CD4-positive, alpha-beta memory T cell (primary cell): Measurements from ENCODE around the gene NCF4. TPM values are rescaled to one million over a fixed set of nuclear protein-coding genes. Genes with fewer than 3 reads are reported as not detected.

Experiments used
- CTCF ChIA-PET: fragments of 350-600 bp; sonication (Branson Sonifier 250); formaldehyde crosslinking; loops from one replicate; lab custom pipeline; 2021; ENCODE audit warnings: inconsistent platforms; ENCODE audit not compliant: partially characterized antibody; lab: Charles Lee
- POLR2A ChIA-PET: fragments of 350-600 bp; sonication (Branson Sonifier 250); formaldehyde crosslinking; loops from one replicate; lab custom pipeline; 2021; ENCODE audit not compliant: partially characterized antibody; lab: Charles Lee
- DNase-seq, 5 donors: peaks; one replicate each; pipeline versions ENCODE4 v3.0.0 to v3.0.0-alpha.2; 2020 to 2022; ENCODE audit warnings: mixed read lengths in 1 of 5
- H3K27ac ChIP-seq: one replicate; pipeline ENCODE4 v1.7.0; 2013; ENCODE audit warnings: low read depth, low read length
- H3K27me3 ChIP-seq: 2 replicates; pipeline ENCODE4 v1.7.0; 2013; ENCODE audit warnings: mild to moderate bottlenecking, low read length, moderate library complexity; ENCODE audit not compliant: insufficient read depth
- H3K36me3 ChIP-seq: 2 replicates; pipeline ENCODE4 v1.7.0; 2013; ENCODE audit warnings: mild to moderate bottlenecking, low read length, moderate library complexity; ENCODE audit not compliant: insufficient read depth
- H3K4me1 ChIP-seq: 2 replicates; pipeline ENCODE4 v1.7.0; 2013; ENCODE audit warnings: mild to moderate bottlenecking, low read length, moderate library complexity; ENCODE audit not compliant: insufficient read depth
- H3K4me3 ChIP-seq, 2 donors: one replicate each; pipeline ENCODE4 v1.7.0; 2013; ENCODE audit warnings: low read length in 2 of 2, mild to moderate bottlenecking in 1 of 2
- H3K9me3 ChIP-seq, 2 donors: one replicate each; pipeline ENCODE4 v1.7.0; 2013; ENCODE audit warnings: low read length in 2 of 2, control low read depth in 1 of 2; ENCODE audit not compliant: control insufficient read depth in 1 of 2
- H3K27ac Mint-ChIP-seq, 7 donors: one replicate each; pipeline ENCODE4 v1.8.0; 2020 to 2021; ENCODE audit warnings: mixed read lengths in 7 of 7, mild to moderate bottlenecking in 6 of 7, inconsistent platforms in 3 of 7, moderate library complexity in 3 of 7
- H3K27me3 Mint-ChIP-seq, 2 donors: one replicate each; pipeline ENCODE4 v1.8.0; 2020 to 2021; ENCODE audit warnings: mixed read lengths in 2 of 2
- H3K36me3 Mint-ChIP-seq, 2 donors: one replicate each; pipeline ENCODE4 v1.8.0; 2020 to 2021; ENCODE audit warnings: mixed read lengths in 2 of 2, inconsistent platforms in 1 of 2, mild to moderate bottlenecking in 1 of 2
- H3K4me1 Mint-ChIP-seq, 4 donors: one replicate each; pipeline ENCODE4 v1.8.0; 2020 to 2021; ENCODE audit warnings: mixed read lengths in 4 of 4, mild to moderate bottlenecking in 1 of 4
- H3K4me3 Mint-ChIP-seq, 8 donors: one replicate each; pipeline ENCODE4 v1.8.0; 2020 to 2021; ENCODE audit warnings: mixed read lengths in 8 of 8, mild to moderate bottlenecking in 7 of 8, moderate library complexity in 6 of 8, inconsistent platforms in 3 of 8
- H3K9me3 Mint-ChIP-seq, 8 donors: one replicate each; pipeline ENCODE4 v1.8.0; 2020 to 2021; ENCODE audit warnings: mixed read lengths in 8 of 8, mild to moderate bottlenecking in 5 of 8, inconsistent platforms in 3 of 8, moderate library complexity in 1 of 8
- intact Hi-C: fragments of 100-400 bp; cut with micrococcal nuclease; formaldehyde crosslinking; loops from one replicate; pipeline ENCODE4 v1.15.1; 2023
- polyA plus RNA-seq, 2 donors: library from polyadenylated mRNA; unstranded; fragments of 300-500 nt; fragmentation: Illumina TruSeq; gene quantifications; one replicate each; pipeline ENCODE4 v1.2.3, GENCODE V29; 2021
- total RNA-seq, 2 experiments: library from RNA; stranded (reverse); gene quantifications; one replicate each; pipeline ENCODE4 v1.2.3, GENCODE V29; 2021

The NCF4 gene
- total and polyA plus RNA-seq, 4 experiments from 2014 or later: 16.6 to 28.0 (median 22.1) TPM

GRCh38 chr22:36899498-36899897, 38.7 kb downstream of the NCF4 start:
- Histone ChIP-seq H3K27ac (no peak overlapping the region), H3K4me1 (no peaks in the 10 kb centered on the region), H3K27me3 (no peaks in the 10 kb centered on the region), H3K9me3 (peaks cover 0 to 3% of the 10 kb centered on the region in 2 donors), H3K4me3 (no peak overlapping the region), H3K36me3 (no peaks in the 10 kb centered on the region)
- Mint-ChIP-seq H3K36me3 (peaks cover 0 to 7% of the 10 kb centered on the region in 2 donors), H3K27me3 (peaks cover 14 to 24% of the 10 kb centered on the region in 2 donors), H3K4me3 (no peak overlapping the region), H3K4me1 (peaks cover 0 to 8% (median 5%) of the 10 kb centered on the region in 4 donors), H3K27ac (no peak overlapping the region), H3K9me3 (peaks cover 3 to 22% (median 14%) of the 10 kb centered on the region in 8 donors)
- intact Hi-C loops: no loop called here
- no peak for DNase-seq
- ChIA-PET CTCF (interaction anchor here (1.2 kb wide), 1 partner anchor 43 kb away, joined by 3 read pairs; no protein-coding TSS in a partner anchor), POLR2A (interaction anchor here (0.6 kb wide), 1 partner anchor 13 kb away, joined by 3 read pairs; no protein-coding TSS in a partner anchor)

- Mint-ChIP-seq H3K36me3 (peaks cover 0 to 2% of the 10 kb centered on the region in 2 donors), H3K4me3 (no peak overlapping the region), H3K27me3 (peaks cover 14 to 28% of the 10 kb centered on the region in 2 donors), H3K9me3 (peaks cover 3 to 21% (median 9%) of the 10 kb centered on the region in 8 donors), H3K4me1 (peaks cover 0 to 8% (median 5%) of the 10 kb centered on the region in 4 donors), H3K27ac (peak overlapping the region in 1 of 7 donors; percentile 48)
- ChIA-PET POLR2A (interaction anchor here (0.6 kb wide), 1 partner anchor 14 kb away, joined by 3 read pairs; no protein-coding TSS in a partner anchor), CTCF (no interaction called here)
- Histone ChIP-seq H3K27ac (no peak overlapping the region), H3K4me3 (no peak overlapping the region), H3K27me3 (no peaks in the 10 kb centered on the region), H3K4me1 (no peaks in the 10 kb centered on the region), H3K36me3 (no peaks in the 10 kb centered on the region), H3K9me3 (peaks cover 0 to 3% of the 10 kb centered on the region in 2 donors)
- no peak for DNase-seq
- intact Hi-C loops: no loop called here
These were observed 39.4 kb downstream of the NCF4 start for GRCh38 chr22:36900225-36900624.

- peaks cover 0 to under 1% of the 10 kb centered on the region in 2 donors for H3K9me3 ChIP-seq
- H3K27ac Mint-ChIP-seq: peak overlapping the region in 4 of 7 donors; percentile 19 to 90 (median 52)
- no peaks in the 10 kb centered on the region for H3K4me1 ChIP-seq
- no peak for DNase-seq
- intact Hi-C loops: no loop called here
- CTCF ChIA-PET: no interaction called here
- H3K36me3 Mint-ChIP-seq: no peaks in the 10 kb centered on the region
- H3K27me3 Mint-ChIP-seq: peaks cover 15 to 28% of the 10 kb centered on the region in 2 donors
- peaks cover 0 to 8% (median 5%) of the 10 kb centered on the region in 4 donors for H3K4me1 Mint-ChIP-seq
- no peak overlapping the region for H3K27ac ChIP-seq
- H3K36me3 ChIP-seq: no peaks in the 10 kb centered on the region
- no peaks in the 10 kb centered on the region for H3K27me3 ChIP-seq
- peak overlapping the region in 3 of 8 donors; percentile 11 to 17 (median 11) for H3K4me3 Mint-ChIP-seq
- H3K9me3 Mint-ChIP-seq: peaks cover 2 to 16% (median 6%) of the 10 kb centered on the region in 8 donors
- no peak overlapping the region for H3K4me3 ChIP-seq
- POLR2A ChIA-PET: interaction anchor here (0.9 kb wide), 1 partner anchor 17 kb away, joined by 3 read pairs; no protein-coding TSS in a partner anchor
These were observed 40.1 kb downstream of the NCF4 start for GRCh38 chr22:36900880-36901279.

- H3K27me3 Mint-ChIP-seq: peaks cover 19 to 28% of the 10 kb centered on the region in 2 donors
- CTCF ChIA-PET: no interaction called here
- no peaks in the 10 kb centered on the region for H3K36me3 ChIP-seq
- H3K4me1 ChIP-seq: no peaks in the 10 kb centered on the region
- intact Hi-C loops: no loop called here
- H3K4me1 Mint-ChIP-seq: peaks cover 0 to 8% (median 5%) of the 10 kb centered on the region in 4 donors
- peaks cover 2 to 10% (median 5%) of the 10 kb centered on the region in 8 donors for H3K9me3 Mint-ChIP-seq
- H3K36me3 Mint-ChIP-seq: no peaks in the 10 kb centered on the region
- POLR2A ChIA-PET: interaction anchor here (0.9 kb wide), 1 partner anchor 16 kb away, joined by 3 read pairs; no protein-coding TSS in a partner anchor
- peak in 1 of 5 donors; percentile 34 for DNase-seq
- no peak overlapping the region for H3K27ac ChIP-seq
- H3K27me3 ChIP-seq: no peaks in the 10 kb centered on the region
- H3K4me3 Mint-ChIP-seq: peak overlapping the region in 4 of 8 donors; percentile 11 to 30 (median 14)
- no peaks in the 10 kb centered on the region for H3K9me3 ChIP-seq
- no peak overlapping the region for H3K4me3 ChIP-seq
- peak overlapping the region in 6 of 7 donors; percentile 32 to 90 (median 37) for H3K27ac Mint-ChIP-seq
These were observed 40.8 kb downstream of the NCF4 start for GRCh38 chr22:36901411-36902142.

- ChIA-PET POLR2A (interaction anchor here (0.8 kb wide), 1 partner anchor 10 kb away, joined by 3 read pairs; no protein-coding TSS in a partner anchor), CTCF (no interaction called here)
- H3K36me3 ChIP-seq: no peaks in the 10 kb centered on the region
- H3K9me3 ChIP-seq: no peaks in the 10 kb centered on the region
- Mint-ChIP-seq H3K27me3 (peaks cover 17 to 25% of the 10 kb centered on the region in 2 donors), H3K36me3 (no peaks in the 10 kb centered on the region), H3K27ac (no peak overlapping the region), H3K9me3 (peaks cover 0 to 10% (median 4%) of the 10 kb centered on the region in 8 donors), H3K4me1 (peaks cover 0 to 8% (median 5%) of the 10 kb centered on the region in 4 donors), H3K4me3 (no peak overlapping the region)
- H3K27ac ChIP-seq: no peak overlapping the region
- no peak for DNase-seq
- H3K4me1 ChIP-seq: no peaks in the 10 kb centered on the region
- H3K27me3 ChIP-seq: no peaks in the 10 kb centered on the region
- intact Hi-C loops: no loop called here
- H3K4me3 ChIP-seq: no peak overlapping the region
These were observed 41.5 kb downstream of the NCF4 start for GRCh38 chr22:36902143-36902926.

GRCh38 chr22:36904260-36904880, 43.6 kb downstream of the NCF4 start:
- Mint-ChIP-seq H3K27ac (peak overlapping the region in 1 of 7 donors; percentile 60), H3K9me3 (peaks cover 0 to 8% (median 3%) of the 10 kb centered on the region in 8 donors), H3K4me1 (peaks cover 0 to 8% (median 5%) of the 10 kb centered on the region in 4 donors), H3K4me3 (peak overlapping the region in 1 of 8 donors; percentile 32), H3K36me3 (no peaks in the 10 kb centered on the region), H3K27me3 (peaks cover 20 to 30% of the 10 kb centered on the region in 2 donors)
- Histone ChIP-seq H3K4me1 (no peaks in the 10 kb centered on the region), H3K9me3 (no peaks in the 10 kb centered on the region), H3K27me3 (no peaks in the 10 kb centered on the region), H3K36me3 (no peaks in the 10 kb centered on the region), H3K4me3 (no peak overlapping the region), H3K27ac (no peak overlapping the region)
- DNase-seq: no peak
- intact Hi-C loops: no loop called here
- ChIA-PET CTCF (no interaction called here), POLR2A (no interaction called here)
